ENCODE results near the gene TSPY9.
"Not testable (repeated sequence)": the region's sequence is repeated elsewhere in the genome, so short reads cannot be mapped to it uniquely, and the experiment has no call there.

Gene TSPY9, protein sequence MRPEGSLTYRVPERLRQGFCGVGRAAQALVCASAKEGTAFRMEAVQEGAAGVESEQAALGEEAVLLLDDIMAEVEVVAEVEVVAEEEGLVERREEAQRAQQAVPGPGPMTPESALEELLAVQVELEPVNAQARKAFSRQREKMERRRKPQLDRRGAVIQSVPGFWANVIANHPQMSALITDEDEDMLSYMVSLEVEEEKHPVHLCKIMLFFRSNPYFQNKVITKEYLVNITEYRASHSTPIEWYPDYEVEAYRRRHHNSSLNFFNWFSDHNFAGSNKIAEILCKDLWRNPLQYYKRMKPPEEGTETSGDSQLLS

DNA sequence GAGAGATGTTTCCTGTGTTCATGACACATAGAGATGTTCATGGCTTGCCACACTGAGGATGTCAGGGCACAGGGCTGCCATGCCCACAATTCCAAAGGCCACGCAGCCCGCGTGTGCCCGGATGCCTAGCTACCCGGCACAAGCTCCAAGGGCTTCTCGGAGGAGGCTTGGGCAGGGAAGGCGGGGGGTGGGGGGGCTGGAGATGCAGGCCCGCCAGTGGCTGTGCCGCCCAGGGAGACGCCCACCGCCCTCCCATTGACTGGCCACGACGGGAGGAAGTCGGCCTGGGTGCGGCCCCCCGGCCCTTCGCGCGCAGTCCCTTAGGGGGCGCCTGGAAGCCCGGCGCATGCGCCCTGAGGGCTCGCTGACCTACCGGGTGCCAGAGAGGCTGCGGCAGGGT is at the start of gene TSPY9:
TSPY9 (plus strand) TSS at position 301 of the 400 bp plus-strand sequence; CDS start at position 347, 46 bp downstream.
- DNase-seq = not testable (repeated sequence)

DNA sequence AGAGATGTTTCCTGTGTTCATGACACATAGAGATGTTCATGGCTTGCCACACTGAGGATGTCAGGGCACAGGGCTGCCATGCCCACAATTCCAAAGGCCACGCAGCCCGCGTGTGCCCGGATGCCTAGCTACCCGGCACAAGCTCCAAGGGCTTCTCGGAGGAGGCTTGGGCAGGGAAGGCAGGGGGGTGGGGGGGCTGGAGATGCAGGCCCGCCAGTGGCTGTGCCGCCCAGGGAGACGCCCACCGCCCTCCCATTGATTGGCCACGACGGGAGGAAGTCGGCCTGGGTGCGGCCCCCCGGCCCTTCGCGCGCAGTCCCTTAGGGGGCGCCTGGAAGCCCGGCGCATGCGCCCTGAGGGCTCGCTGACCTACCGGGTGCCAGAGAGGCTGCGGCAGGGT is 20.4 kb upstream of the TSPY9 start, which contains the start of gene TSPY1:
TSPY1 (plus strand) TSS at position 301 of the 400 bp plus-strand sequence; CDS start at position 347, 46 bp downstream.
- DNase-seq = not testable (repeated sequence)

DNA sequence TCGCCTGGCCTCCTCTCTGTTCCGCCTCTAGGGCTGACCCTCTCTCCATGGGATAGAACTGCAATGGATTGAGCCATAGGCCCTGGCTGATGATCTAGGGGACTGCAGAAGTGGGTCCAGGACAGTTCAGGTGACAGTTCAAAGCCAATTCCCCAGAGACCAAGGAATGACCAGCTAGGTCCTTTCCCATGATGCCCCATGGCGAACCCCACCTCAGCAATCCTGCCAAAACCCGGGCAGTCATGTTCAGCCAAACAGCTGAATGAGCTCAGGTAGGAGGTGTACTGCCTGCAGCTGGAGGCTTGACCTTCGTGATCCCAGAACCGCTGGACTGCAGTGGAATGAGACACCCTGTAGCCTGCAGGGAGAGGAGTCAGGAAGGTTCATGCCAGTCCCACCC is 17.3 kb downstream of the TSPY9 start:
- DNase-seq = not testable (repeated sequence)

DNA sequence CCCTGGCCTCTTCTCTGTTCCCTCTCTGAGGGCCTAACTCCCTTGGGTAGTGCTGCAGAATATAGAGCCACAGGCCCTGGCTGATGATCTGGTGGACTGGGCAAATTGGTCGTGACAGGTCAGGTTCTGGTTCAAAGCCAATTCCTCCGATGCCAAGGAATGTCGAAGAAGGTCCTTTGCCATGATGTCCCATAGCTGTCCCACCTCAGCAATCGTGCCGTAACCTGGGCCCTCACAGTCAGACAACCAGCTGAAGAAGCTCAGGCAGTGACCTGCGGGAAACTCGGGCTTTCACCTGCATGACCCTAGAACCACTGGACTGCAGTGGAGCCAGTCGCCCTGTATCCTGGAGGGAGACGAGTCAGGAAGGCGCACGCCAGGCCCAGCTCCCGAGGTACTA is 29.2 kb downstream of the TSPY9 start:
- not testable (repeated sequence) for DNase-seq

DNA sequence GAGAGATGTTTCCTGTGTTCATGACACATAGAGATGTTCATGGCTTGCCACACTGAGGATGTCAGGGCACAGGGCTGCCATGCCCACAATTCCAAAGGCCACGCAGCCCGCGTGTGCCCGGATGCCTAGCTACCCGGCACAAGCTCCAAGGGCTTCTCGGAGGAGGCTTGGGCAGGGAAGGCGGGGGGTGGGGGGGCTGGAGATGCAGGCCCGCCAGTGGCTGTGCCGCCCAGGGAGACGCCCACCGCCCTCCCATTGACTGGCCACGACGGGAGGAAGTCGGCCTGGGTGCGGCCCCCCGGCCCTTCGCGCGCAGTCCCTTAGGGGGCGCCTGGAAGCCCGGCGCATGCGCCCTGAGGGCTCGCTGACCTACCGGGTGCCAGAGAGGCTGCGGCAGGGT is 40.5 kb downstream of the TSPY9 start, which contains the start of gene TSPY10:
TSPY10 (plus strand) TSS at position 301 of the 400 bp plus-strand sequence; CDS start at position 347, 46 bp downstream.
- not testable (repeated sequence) for DNase-seq
